ENCODE results near the gene ITK.

GRCh38 chr5:157142317-157143126 lies 38.1 kb upstream of the ITK start, which contains the start of gene MED7:
- TF ChIP-seq CTCF (conservative IDR thresholded peaks at IDR 0.05; ENCODE audit: low read length) (no peak), EZH2phosphoT487 (IDR thresholded peaks at IDR 0.05; ENCODE audit: borderline replicate concordance) (no peak)

Data from Loucy (cell line).